GM21528 (cell line): Measurements from ENCODE around the gene LYVE1.

Experiments
- ATAC-seq: cut with Tn5 transposase; IDR thresholded peaks from one replicate; pipeline ENCODE4 v1.9.1; 2021; ENCODE audit warnings: mild to moderate bottlenecking, moderate library complexity; ENCODE audit not compliant: unreplicated experiment, low FRiP score

LYVE1 gene

DNA sequence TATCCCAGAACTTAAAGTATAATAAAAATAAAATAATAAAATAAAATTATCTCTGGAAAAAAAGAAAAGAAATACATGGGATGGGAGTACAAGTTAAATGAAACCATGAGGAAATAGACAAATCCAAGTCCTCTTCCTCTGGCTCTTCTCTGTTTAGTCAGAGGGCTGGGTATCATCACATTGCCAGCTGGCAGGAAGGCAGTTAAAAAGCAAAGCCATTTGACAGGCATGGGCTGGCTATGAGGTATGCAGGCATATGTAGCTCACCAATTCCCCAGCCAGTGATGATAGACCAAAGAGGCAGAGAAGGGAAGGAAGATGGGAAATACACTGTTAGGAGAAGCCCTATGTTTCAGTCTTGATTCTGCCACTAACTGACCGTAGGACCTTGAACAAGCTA lies 6.5 kb downstream of the LYVE1 start:
- no peak for ATAC-seq

- ATAC-seq, result no peak
Measured at GRCh38 chr11:10561043-10561818, 7.2 kb downstream of the LYVE1 start.

GRCh38 chr11:10558288-10558687 lies 10.2 kb downstream of the LYVE1 start:
- no peak for ATAC-seq

DNA sequence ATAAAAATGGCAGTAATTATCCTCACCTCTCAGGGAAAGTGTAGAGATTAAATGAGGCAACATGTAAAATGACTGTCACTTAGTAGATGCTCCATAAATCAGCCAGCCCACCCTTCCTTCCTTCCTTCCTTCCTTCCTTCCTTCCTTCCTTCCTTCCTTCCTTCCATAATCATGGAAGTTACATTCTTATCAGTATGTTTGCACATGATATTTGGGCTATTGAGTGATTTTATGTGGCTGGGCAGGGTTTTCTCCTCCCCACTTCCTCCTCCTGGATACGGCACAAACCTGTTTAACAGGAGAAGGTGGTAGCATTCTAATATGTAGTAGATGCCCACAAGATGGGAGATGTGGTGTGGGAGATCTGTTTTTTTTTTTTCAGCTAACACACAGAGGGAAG lies 11.9 kb downstream of the LYVE1 start:
- no peak for ATAC-seq

DNA sequence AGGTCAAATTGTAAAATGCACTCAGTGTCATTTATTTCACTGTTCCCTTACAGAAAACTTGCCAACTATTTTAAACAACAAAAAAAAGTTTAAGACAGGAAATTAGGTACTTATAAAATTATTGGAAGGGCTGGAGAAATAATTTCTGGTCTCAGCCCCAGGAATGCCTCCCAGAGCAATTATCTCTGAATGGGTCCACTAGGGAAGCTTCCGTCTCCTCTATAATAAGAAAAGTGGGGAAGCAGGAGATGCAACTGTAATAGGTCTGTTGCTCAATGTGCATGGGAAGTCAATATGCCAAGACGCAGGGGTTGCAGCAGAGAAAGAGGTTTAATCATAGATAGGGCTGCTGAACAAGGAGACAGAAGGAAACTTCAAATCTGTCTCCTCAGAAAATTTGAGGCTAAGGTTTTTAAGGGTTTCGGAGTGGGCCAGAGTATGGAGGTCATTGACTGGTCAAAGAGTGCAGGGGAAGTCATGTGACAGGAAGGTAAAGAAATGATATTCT lies 16.6 kb downstream of the LYVE1 start:
- no peak for ATAC-seq

GRCh38 chr11:10551290-10551592 lies 17.2 kb downstream of the LYVE1 start:
- ATAC-seq, result no peak

DNA sequence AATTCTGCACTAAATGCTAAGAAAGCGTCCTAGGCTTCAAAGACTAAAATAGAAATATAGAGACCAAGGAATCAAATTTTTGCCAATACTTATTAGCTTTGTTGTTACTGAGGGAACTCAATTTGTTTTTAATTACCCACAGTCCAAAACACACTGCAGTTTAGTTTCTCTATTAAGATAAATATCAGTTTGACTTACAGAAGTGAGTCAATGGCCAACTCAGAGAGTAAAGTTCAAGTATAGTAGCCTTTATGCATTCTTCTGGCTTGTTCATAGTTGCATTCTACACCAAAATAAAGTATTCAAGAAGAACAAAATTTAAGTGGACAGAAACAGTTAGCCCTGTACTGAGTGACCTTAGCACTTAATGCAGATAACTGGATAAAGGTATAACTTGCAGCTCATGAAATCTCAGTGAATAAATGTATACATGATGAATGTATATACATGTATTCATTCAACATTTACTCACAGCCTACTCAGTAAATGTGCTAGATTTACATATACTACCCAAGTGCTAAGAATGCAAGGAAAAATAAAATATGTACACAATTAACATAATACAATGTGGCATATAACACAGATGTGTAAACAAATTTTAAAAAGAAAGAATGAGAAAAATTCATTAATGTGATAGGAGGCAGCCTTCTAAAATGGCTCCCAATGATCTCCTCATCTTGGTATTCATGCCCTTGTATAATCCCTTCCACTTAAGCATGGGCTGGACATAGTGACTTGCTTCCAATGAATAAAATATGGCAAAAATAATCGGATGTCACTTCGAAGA lies 17.8 kb downstream of the LYVE1 start:
- ATAC-seq, result no peak

- no peak for ATAC-seq
Measured at GRCh38 chr11:10544491-10545465, 23.7 kb downstream of the LYVE1 start.

GRCh38 chr11:10543782-10544181 lies 24.7 kb downstream of the LYVE1 start:
- no peak for ATAC-seq

GRCh38 chr11:10542776-10543175 lies 25.7 kb downstream of the LYVE1 start:
- no peak for ATAC-seq

DNA sequence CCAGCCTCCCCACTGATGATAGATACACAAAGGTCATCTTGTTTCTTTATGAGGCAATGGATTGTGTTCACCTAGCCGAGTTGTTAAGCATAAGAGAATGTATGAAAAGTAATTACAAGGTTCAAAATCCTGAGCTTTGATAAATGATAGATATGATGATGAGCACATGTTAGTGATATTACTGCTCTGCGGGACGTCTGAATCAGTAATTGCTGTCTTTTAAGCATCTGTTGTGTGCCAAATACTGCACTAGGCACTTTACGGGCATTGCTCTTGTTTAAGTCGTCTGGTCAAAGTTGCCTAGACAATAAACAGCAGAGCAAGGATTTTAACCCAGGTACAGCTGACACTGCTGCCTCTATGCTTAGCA lies 26.9 kb downstream of the LYVE1 start:
- no peak for ATAC-seq

GRCh38 chr11:10540915-10541560 lies 27.4 kb downstream of the LYVE1 start, which contains the start of gene RNF141:
Gene RNF141 (minus strand): TSS chr11:10541187. CDS start chr11:10534158, 7,029 bp downstream.
- peak; percentile 99 for ATAC-seq

DNA sequence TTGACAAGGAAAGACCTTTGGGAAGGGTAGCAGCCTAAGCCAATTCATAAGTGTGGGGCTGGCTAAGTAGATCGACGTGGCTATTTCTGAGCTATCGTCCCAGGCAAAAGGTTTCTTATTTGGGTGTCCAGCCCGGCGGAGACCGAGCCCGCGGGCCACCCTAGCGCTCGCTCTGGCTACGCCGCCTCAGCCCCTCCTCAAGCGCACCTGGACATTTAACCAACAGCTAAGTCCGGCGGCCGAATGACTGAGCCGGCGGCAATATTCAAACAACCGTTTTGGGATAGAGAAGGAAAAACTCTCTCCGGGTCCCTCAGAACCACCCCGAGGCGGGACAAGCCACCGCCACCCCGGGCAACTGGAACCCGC lies 27.9 kb downstream of the LYVE1 start:
- ATAC-seq, result peak; percentile 41

- no peak for ATAC-seq
Measured at GRCh38 chr11:10539339-10539738, 29.1 kb downstream of the LYVE1 start.

DNA sequence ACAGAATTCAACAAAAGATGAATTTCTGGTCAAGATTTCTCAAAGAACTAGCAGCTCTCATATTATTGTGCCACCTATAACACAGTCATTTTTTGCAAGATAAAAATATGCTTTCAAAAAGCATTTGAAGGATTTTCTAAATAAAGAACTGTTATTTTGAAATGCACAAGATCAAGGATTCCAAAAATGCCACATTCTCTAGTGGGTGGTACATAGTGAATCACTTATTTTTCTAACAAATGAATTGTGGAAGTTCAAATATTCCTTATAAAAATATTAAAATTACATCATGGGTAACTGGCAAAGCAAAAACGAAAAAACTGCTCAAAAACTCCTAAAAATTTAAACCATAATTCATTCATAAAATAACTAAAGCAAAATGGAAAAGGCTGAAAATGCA lies 29.5 kb downstream of the LYVE1 start:
- no peak for ATAC-seq

GRCh38 chr11:10537600-10537999 lies 30.9 kb downstream of the LYVE1 start:
- ATAC-seq, result no peak

GRCh38 chr11:10534316-10534715 lies 34.1 kb downstream of the LYVE1 start:
- ATAC-seq, result no peak

DNA sequence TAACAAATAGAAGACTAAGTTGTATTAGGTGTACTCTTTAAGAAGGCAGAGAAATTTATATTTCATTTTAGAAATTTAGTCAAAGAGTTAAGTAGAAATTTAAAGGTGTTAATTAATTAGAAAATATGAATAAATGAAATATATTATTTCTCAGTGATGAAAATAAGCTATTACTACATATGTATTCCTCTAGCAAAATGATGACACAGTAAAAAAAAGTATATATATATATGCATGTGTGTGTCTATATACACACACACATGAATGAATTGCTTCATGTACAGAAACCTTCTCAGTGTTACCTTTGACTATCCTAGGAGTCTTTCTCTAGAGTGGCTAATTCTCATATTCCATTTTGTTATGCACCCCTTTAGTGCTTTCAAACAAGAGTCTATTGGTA lies 35.1 kb downstream of the LYVE1 start:
- no peak for ATAC-seq

GRCh38 chr11:10532526-10532925 lies 35.9 kb downstream of the LYVE1 start:
- ATAC-seq, result no peak

DNA sequence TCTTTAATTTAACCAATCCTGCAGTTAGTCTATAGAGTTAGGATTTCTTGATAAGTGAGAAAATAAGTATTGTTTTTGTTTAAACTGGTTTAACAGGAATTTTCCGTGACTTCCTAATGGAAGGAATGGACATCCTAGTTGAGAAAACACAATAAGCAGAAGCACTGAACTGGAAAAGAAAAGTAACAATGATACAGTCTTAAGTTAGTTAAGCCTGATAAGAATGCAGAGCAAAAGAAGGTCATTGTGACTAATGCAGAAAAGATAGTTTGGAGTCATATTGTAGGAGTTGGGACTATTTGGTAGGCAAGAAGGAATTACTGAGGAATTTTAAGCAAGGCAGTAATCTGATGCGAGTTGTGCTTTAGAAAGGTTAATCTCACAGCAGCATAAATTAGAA lies 39.2 kb downstream of the LYVE1 start:
- ATAC-seq, result no peak
